ENCODE results near the gene LRRC38. TPM values are rescaled to one million over a fixed set of nuclear protein-coding genes. Genes with fewer than 3 reads are reported as not detected.

LRRC38 gene
- total RNA-seq, 4 donors from 2014 or later: 0.39 to 1.7 (median 0.87) TPM; not detected in 1

DNA sequence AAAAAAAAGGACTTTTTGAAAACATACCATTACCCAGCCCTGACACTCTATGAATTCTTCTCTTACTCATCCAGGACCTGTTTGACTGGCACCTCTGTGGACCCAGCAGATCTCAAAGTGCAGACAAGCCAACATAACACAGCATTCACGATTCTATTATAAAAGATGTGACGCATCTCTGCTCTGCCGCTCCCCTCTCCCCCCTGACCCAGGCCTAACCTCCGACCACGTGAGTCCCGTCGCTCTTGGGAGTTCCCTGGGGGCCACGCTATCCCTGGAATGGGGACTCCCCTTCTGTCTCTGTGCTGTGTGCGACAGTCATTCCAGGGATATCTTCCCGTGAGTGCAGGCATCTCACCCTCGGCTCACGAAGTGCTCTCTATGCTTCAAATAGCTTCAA lies 21.1 kb downstream of the LRRC38 start:
- 34 to 39% methylated on average over 12 of the region's 12 CpGs for WGBS, 2 donors
- Histone ChIP-seq H3K9me3 (no peaks in the 10 kb centered on the region), H3K36me3 (no peaks in the 10 kb centered on the region), H3K4me1 (no peaks in the 10 kb centered on the region), H3K27ac (no peak overlapping the region), H3K4me3 (no peak overlapping the region), H3K27me3 (peaks cover 0 to 7% of the 10 kb centered on the region in 2 donors)
- TF ChIP-seq, protein P1, sequence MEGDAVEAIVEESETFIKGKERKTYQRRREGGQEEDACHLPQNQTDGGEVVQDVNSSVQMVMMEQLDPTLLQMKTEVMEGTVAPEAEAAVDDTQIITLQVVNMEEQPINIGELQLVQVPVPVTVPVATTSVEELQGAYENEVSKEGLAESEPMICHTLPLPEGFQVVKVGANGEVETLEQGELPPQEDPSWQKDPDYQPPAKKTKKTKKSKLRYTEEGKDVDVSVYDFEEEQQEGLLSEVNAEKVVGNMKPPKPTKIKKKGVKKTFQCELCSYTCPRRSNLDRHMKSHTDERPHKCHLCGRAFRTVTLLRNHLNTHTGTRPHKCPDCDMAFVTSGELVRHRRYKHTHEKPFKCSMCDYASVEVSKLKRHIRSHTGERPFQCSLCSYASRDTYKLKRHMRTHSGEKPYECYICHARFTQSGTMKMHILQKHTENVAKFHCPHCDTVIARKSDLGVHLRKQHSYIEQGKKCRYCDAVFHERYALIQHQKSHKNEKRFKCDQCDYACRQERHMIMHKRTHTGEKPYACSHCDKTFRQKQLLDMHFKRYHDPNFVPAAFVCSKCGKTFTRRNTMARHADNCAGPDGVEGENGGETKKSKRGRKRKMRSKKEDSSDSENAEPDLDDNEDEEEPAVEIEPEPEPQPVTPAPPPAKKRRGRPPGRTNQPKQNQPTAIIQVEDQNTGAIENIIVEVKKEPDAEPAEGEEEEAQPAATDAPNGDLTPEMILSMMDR (IDR thresholded peaks at IDR 0.05): no peak
- TF ChIP-seq EP300 (IDR thresholded peaks at IDR 0.05) (no peak), POLR2A (IDR thresholded peaks at IDR 0.05) (no peak)
- DNase-seq (ENCODE audit: low spot score in 2 of 2): no peak

DNA sequence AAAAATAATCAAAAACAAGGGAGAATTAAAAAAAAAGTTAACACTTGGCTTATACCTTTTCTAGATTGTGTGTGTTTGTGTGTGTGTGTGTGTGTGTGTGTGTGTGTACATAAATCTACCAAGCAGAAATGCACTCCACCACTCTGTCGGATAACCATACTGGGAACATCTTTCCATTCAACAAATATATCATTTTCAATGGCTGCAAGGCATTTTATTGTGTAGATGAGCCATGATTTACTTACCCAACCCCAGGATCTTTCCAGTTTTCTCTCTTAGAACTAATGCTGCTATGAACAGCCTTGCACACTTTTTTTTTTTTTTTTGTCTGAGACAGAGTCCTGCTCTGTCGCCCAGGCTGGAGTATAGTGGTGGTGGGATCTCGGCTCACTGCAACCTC lies 25.8 kb downstream of the LRRC38 start:
- Histone ChIP-seq H3K27me3 (no peaks in the 10 kb centered on the region), H3K36me3 (no peaks in the 10 kb centered on the region), H3K4me1 (no peaks in the 10 kb centered on the region), H3K4me3 (no peak overlapping the region), H3K27ac (no peak overlapping the region), H3K9me3 (no peaks in the 10 kb centered on the region)
- WGBS, 2 donors: 86 to 91% methylated on average over 3 of the region's 3 CpGs
- no peak for DNase-seq (ENCODE audit: low spot score in 2 of 2)
- TF ChIP-seq EP300 (IDR thresholded peaks at IDR 0.05) (no peak), POLR2A (IDR thresholded peaks at IDR 0.05) (no peak)
- TF ChIP-seq, protein P1 (IDR thresholded peaks at IDR 0.05): no peak

DNA sequence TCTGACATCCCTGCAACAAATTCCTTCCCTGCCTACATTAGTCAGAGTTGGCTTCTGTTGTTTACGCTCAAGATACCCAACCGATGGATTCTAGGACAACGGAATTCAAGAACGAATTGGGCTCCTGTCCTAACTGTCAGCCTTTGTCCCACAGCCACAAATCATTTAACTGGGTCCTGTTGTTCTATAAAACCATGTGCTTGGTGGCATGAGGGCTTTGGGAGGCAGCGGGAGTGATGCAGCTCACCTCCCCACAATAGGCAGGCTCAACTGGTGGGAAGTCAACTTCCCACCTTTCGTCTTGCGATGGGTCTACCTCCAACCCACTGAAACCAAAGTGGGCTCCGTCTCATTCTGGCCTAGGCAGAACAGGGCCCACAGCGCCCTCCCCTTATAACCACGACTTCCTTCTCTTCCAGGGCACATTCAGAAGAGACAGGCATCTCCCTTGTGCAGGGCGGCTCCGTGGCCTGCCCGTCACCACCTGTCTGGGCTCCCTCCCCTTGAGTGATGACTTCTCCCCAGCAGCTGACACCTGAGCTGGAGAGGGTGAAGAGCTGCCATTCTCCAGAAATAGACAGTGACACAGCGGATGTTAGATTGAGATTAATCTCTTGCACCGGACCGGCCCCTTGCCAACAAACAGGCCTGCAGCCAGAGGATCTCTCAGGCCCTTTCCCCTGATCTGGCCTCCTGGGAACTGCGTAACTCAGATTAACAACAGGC lies 26.5 kb downstream of the LRRC38 start:
- no peaks in the 10 kb centered on the region for H3K27me3 ChIP-seq
- no peak overlapping the region for H3K4me3 ChIP-seq
- no peak for DNase-seq (ENCODE audit: low spot score in 2 of 2)
- WGBS, 2 donors: 76 to 84% methylated on average over 17 of the region's 17 CpGs
- no peak overlapping the region for H3K27ac ChIP-seq
- TF ChIP-seq, protein P1 (IDR thresholded peaks at IDR 0.05): no peak
- TF ChIP-seq POLR2A (IDR thresholded peaks at IDR 0.05) (no peak), EP300 (IDR thresholded peaks at IDR 0.05) (no peak)
- H3K9me3 ChIP-seq: no peaks in the 10 kb centered on the region
- H3K4me1 ChIP-seq: no peaks in the 10 kb centered on the region
- H3K36me3 ChIP-seq: no peaks in the 10 kb centered on the region

DNA sequence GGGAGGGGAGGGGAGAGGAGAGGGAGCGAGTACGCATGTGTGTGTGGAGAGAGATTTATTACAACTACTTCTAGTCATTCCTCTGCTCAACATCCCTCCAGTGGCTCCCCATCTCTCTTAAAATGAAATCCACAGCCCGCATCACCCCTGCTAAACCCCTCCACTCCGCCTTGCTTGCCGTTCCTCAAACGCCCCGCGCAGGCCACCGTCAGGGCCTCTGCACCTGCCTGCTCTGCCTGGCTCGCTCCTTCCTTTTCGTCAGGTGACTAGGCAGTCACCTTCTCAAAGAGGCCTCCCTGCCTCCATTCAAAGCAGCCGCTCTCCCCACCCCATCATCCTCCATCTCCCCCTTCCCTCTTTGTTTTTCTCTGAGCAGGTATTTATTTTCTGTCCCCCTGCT lies 29.9 kb downstream of the LRRC38 start:
- H3K4me1 ChIP-seq: no peaks in the 10 kb centered on the region
- WGBS, 2 donors: 82 to 86% methylated on average over 12 of the region's 12 CpGs
- no peaks in the 10 kb centered on the region for H3K36me3 ChIP-seq
- peaks cover 0 to 2% (median 0%) of the 10 kb centered on the region in 4 donors for H3K9me3 ChIP-seq
- H3K27ac ChIP-seq: no peak overlapping the region
- H3K4me3 ChIP-seq: no peak overlapping the region
- no peaks in the 10 kb centered on the region for H3K27me3 ChIP-seq
- no peak for DNase-seq (ENCODE audit: low spot score in 2 of 2)
- TF ChIP-seq, protein P1 (IDR thresholded peaks at IDR 0.05): no peak
- TF ChIP-seq EP300 (IDR thresholded peaks at IDR 0.05): no peak
- no peak for TF ChIP-seq POLR2A (IDR thresholded peaks at IDR 0.05)

DNA sequence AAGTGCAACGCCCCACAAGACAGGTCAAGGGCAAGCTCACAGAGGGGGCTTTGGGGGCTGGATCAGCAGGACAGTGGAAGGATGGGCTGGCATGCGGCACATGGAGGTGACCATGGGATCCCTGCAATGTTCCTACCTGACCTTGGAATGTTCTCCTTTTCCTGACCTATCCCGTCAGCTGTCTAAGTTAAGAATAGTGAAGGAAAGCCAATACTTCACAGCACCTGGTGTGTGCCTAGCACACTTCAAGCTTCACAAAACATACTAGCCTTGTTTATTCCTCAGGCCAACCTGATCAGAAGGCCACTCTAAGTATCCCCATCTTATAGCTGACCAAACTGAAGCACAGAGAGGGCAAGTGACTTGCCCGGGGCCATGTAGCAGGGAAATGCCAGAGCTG lies 31.2 kb downstream of the LRRC38 start:
- Histone ChIP-seq H3K4me1 (no peaks in the 10 kb centered on the region), H3K36me3 (no peaks in the 10 kb centered on the region), H3K27me3 (no peaks in the 10 kb centered on the region), H3K9me3 (peaks cover 0 to 14% (median 0%) of the 10 kb centered on the region in 4 donors), H3K4me3 (no peak overlapping the region), H3K27ac (no peak overlapping the region)
- TF ChIP-seq, protein P1 (IDR thresholded peaks at IDR 0.05): no peak
- TF ChIP-seq EP300 (IDR thresholded peaks at IDR 0.05): no peak
- no peak for TF ChIP-seq POLR2A (IDR thresholded peaks at IDR 0.05)
- WGBS, 2 donors: 64 to 65% methylated on average over 4 of the region's 4 CpGs
- DNase-seq (ENCODE audit: low spot score in 2 of 2): no peak
